8988T (cell line): ENCODE data around the gene CLEC20A.

Experiments used
- DNase-seq: peaks from one replicate; pipeline ENCODE4 v3.0.0; 2011

CLEC20A gene

GRCh38 chr1:178467837-178468236, 28.9 kb downstream of the CLEC20A start:
- no peak for DNase-seq

- DNase-seq = no peak
Measured at GRCh38 chr1:178465011-178465410, 31.8 kb downstream of the CLEC20A start.

DNA sequence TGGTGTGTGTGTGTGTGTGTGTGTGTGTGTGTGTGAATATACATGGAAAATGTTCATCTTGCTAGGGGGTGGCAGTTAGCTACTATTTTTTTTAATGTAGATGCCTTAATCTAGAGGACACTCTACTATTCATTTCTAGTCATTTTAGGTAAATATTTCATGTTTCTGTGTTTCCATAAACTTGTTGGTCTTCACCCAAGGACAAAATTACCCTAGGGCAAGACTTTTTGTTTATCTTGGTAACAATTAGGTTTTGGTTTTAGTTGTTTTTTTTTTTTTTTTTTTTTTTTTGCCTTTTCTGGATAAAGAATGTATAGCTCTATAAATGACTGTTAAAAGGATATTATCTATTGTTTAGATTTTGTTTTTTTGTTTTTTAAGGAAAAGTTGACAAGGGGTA, 32.2 kb downstream of the CLEC20A start:
- no peak for DNase-seq

GRCh38 chr1:178464141-178464540, 32.6 kb downstream of the CLEC20A start:
- DNase-seq = no peak

DNA sequence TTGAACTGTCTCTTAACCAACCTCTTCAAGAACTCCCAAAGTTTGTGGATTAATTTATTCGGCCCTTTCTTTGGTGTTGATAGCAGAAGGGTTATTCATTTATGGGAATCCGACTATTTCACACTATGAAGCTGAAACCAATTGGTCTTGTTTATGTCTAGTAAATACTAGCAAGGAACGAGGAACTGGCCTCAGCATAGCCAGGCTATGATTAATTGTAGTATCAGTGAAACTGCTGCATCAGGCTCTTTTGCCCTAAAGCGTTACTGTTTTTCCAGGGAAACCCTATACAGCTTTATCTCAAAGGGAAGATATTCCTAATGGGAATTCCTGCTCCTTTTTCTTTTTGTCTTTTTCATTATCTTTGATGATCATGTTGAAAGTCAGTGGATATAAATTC, 35.1 kb downstream of the CLEC20A start:
- no peak for DNase-seq

DNA sequence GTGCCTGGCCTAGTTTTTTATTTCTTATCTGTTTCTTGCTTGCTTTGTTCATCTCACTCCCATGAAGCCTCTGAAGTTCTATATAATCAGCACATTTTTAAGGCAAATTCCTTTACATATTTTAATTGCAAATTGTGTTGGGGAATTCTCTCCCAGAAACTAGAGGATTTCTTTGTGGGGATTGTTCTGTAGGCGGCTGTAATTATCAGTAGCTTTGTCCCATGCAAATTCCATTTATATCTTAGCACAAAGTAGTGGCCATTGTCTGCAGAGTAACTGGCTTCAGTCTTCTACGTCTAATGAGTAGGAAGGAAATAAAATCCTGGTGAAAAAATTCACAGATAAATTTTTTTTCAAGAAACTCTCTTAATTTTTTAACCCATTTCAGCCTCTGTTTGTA, 35.7 kb downstream of the CLEC20A start:
- no peak for DNase-seq

DNA sequence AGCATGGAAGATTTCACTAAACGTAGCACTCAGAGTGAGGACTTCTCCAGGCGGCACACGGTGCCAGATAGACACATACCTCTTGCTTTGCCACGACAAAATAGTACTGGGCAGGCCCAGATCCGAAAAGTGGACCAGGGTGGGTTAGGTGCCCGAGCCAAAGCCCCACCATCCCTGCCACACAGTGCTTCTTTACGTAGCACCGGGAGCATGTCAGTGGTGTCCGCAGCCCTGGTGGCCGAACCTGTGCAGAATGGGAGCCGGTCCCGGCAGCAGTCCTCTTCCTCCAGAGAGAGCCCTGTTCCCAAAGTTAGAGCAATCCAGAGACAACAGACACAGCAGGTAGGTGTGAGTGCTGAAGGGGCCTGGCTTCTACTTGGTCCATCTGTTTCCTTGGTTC, 38.6 kb downstream of the CLEC20A start:
- no peak for DNase-seq

DNA sequence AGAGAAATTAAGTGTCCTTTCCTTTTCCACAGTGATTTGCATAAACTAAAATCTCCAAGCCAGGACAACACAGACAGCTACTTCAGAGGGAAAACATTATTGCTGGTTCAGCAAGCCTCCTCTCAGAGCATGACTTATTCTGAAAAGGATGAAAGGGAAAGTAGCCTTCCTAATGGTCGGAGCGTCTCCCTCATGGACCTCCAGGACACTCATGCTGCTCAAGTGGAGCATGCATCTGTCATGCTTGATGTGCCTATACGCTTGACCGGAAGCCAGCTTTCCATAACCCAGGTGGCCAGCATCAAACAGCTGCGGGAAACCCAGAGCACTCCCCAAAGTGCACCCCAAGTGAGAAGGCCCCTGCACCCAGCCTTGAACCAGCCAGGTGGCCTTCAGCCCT, 39.1 kb downstream of the CLEC20A start:
- no peak for DNase-seq

DNA sequence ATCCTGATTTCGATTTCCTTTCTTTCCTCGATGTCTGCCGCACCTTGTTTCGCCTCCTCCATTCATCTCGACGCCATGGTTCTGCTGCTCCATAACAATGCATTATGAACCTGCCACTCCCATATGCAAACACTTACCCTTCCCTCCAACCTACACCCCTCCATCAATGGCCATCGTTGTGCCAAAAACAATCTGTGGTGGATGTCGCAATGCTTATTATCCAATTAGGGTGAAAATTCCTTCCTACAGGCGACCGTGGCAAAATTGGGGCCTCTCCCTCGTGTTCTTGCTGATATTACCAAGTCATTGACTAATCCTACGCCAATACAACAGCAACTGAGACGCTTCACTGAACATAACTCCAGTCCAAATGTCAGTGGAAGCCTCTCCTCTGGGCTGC, 40.3 kb downstream of the CLEC20A start:
- no peak for DNase-seq

DNA sequence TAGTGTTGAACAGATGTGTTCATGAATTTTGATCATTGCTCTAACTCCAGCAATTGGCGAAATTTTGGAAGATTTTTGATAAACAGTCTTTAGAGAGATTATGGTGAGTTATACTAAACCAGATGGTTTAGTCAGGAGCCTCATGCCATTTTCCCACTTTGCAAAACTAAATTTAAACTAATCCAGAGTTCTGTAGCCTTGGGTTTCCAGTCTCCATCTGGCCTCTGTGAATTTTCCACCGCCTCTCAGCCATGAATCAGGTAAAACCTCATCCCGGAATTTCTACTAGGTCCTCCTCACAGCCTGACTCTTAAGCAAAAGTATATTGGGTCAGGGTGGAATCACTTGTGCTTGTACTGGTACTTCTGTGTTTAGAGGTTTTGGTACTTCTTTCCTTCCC, 44.8 kb downstream of the CLEC20A start:
- DNase-seq = no peak

DNA sequence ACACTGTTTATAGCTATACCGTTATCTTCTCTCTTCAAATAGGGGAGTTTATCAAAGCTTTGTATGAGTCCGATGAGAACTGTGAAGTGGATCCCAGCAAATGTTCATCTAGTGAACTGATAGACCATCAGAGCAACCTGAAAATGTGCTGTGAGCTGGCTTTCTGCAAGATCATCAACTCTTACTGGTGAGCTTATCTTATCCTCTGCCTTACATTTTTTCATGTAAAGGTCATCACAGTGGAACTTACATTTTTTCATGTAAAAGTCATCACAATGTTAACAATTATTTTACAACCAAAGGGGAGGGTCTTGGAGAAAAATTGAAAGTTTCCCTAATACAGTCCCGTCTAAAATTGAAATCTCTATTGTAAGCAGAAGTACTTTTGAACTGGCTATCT, 45.2 kb downstream of the CLEC20A start:
- DNase-seq = no peak

DNA sequence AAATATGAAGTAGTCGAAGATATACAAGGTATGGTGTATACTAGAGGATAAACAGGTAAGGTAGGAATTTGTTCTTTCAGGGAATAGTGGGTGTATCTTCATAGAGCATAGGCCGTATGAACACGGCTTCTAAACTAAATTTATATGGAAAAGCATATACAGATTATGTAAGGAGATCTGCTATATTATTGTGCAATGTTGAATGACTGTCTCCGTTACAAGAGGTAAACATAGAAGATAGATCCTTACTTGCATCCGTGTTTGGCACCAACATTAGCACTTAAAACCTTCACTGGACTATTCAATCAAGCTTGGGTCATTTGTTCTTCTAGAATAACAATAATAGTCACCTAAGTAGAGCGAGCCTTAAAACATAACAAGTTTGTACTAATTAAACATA, 45.9 kb downstream of the CLEC20A start:
- no peak for DNase-seq

DNA sequence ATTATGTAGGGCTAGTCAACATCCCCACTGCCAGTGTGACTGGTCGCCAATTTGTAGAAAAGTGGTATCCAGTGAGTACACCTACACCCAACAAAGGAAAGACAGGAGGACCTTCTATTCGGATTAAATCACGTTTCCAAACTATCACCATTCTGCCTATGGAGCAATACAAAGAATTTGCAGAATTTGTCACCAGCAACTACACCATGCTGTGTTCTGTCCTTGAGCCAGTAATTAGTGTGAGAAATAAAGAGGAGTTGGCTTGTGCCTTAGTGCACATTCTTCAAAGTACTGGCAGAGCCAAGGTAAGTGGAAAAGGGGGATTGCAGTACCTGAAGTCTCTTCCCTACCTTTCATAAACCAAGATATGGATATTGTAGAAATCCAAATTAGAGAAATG, 53.8 kb downstream of the CLEC20A start:
- DNase-seq = no peak

DNA sequence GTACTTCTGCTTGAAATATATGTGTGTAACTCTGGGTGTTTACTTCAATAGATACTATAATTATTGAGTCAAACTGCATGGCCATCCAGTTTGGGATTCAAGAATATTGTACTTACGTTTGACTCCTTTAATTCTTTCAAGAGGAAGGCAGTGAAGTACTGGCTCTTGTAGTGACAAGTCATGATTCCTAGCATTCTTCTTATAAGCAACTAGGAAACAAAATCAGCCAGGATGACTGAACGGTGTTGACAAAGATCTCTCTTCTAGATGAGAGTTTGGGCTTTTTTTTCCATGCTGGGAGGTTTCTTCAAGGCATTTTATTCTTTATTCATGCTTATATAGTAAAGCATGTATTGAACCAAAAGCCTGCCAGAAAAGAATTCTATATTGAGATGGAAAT, 58.3 kb downstream of the CLEC20A start:
- no peak for DNase-seq

GRCh38 chr1:178436899-178437298, 59.9 kb downstream of the CLEC20A start:
- DNase-seq = no peak

GRCh38 chr1:178434899-178435435, 61.8 kb downstream of the CLEC20A start:
- DNase-seq = no peak

- no peak for DNase-seq
Measured at GRCh38 chr1:178434360-178434759, 62.4 kb downstream of the CLEC20A start.
